HepG2 (cell line): ENCODE measurements around the gene NKAIN4. TPM values are rescaled to one million over a fixed set of nuclear protein-coding genes. Genes with fewer than 3 reads are reported as not detected.

Experiments used
- ATAC-seq: fragments of 200-7000 bp; cut with Tn5 transposase; 3 replicates; pipeline ENCODE4 v1.9.1; 2020; ENCODE audit warnings: mild to moderate bottlenecking, moderate library complexity
- BruUV-seq: library from RNA; stranded (reverse); fragments of 400-500 nt; replicated peaks from 2 replicates; lab custom pipeline; 2021; lab: Mats Ljungman, UMichigan
- CTCF ChIA-PET: fragments of 300-600 bp; formaldehyde crosslinking; extraction: SDS; loops from one replicate; lab custom pipeline; 2021; ENCODE audit warnings: low total read pairs, inconsistent platforms, low intra/inter-chr PET ratio; lab: Yijun Ruan, JAX
- POLR2A ChIA-PET: fragments of 350-600 bp; sonication (Branson Sonifier 250); formaldehyde crosslinking; loops from one replicate; lab custom pipeline; 2020; ENCODE audit warnings: antibody characterized with exemption, inconsistent platforms; lab: Yijun Ruan, JAX
- DNase-seq: peaks from one replicate; pipeline ENCODE4 v3.0.0-alpha.2; 2015; ENCODE audit warnings: low spot score
- FAIRE-seq: peaks from 3 replicates; lab custom pipeline; 2011; peaks lifted over from hg19 to GRCh38; lab: Jason Lieb, UNC
- H2AFZ ChIP-seq: one replicate; pipeline ENCODE4 v1.6.1; 2011; ENCODE audit warnings: low read length, inconsistent platforms
- H3K27ac ChIP-seq: fragments of 300-600 bp; 3 replicates; pipeline ENCODE4 v1.8.0; 2011; ENCODE audit warnings: mixed run types, mild to moderate bottlenecking, mixed read lengths, low read length, inconsistent platforms; ENCODE audit not compliant: insufficient read depth; ENCODE audit errors: extremely low read length
- H3K27me3 ChIP-seq, 2 experiments: fragments of 200-600 bp in 1 of 2; 2 replicates in 1 of 2; 3 replicates in 1 of 2; pipeline versions ENCODE4 v1.6.0 to v1.8.0; 2011; ENCODE audit warnings: low read length in 2 of 2, mild to moderate bottlenecking in 2 of 2, moderate library complexity in 2 of 2, inconsistent platforms in 1 of 2; ENCODE audit not compliant: insufficient read depth in 2 of 2, control insufficient read depth in 1 of 2
- H3K36me3 ChIP-seq, 2 experiments: fragments of 200-600 bp in 1 of 2; replicated peaks in 1 of 2; 2 replicates in 1 of 2; 3 replicates in 1 of 2; pipeline versions ENCODE4 v1.5.1 to v1.8.0; 2011; ENCODE audit warnings: low read length in 2 of 2, inconsistent platforms in 1 of 2; ENCODE audit not compliant: insufficient read depth in 2 of 2, control insufficient read depth in 1 of 2
- H3K4me1 ChIP-seq: 2 replicates; pipeline ENCODE4 v1.5.1; 2012; ENCODE audit warnings: low read length, inconsistent platforms; ENCODE audit not compliant: insufficient read depth
- H3K4me2 ChIP-seq: 2 replicates; pipeline ENCODE4 v1.6.0; 2011; ENCODE audit warnings: low read depth, low read length, inconsistent platforms
- H3K4me3 ChIP-seq, 3 experiments: fragments of 200-600 bp in 1 of 3; sonication (generic), shearing (Covaris generic) in 1 of 3; replicated peaks in 1 of 3; 2 replicates each; pipeline ENCODE4 v1.5.1; 2011 to 2016; ENCODE audit warnings: low read length in 3 of 3, inconsistent platforms in 2 of 3, low read depth in 2 of 3, mild to moderate bottlenecking in 2 of 3, control low read depth in 1 of 3, mixed read lengths in 1 of 3; ENCODE audit not compliant: insufficient read depth in 1 of 3
- H3K79me2 ChIP-seq: one replicate; pipeline ENCODE4 v1.6.1; 2011; ENCODE audit warnings: low read length, inconsistent platforms; ENCODE audit not compliant: insufficient read depth
- H3K9ac ChIP-seq: 2 replicates; pipeline ENCODE4 v1.6.0; 2011; ENCODE audit warnings: mild to moderate bottlenecking, low read depth, low read length, inconsistent platforms; ENCODE audit not compliant: insufficient read depth
- H3K9me3 ChIP-seq: 2 replicates; pipeline ENCODE4 v1.5.1; 2012; ENCODE audit warnings: mild to moderate bottlenecking, low read length
- H4K20me1 ChIP-seq: 2 replicates; pipeline ENCODE4 v1.6.0; 2011; ENCODE audit warnings: inconsistent platforms, mild to moderate bottlenecking, low read length, moderate library complexity; ENCODE audit not compliant: insufficient read depth
- ADNP ChIP-seq: sonication (generic); formaldehyde crosslinking; IDR thresholded peaks from 2 replicates; pipeline ENCODE4 v1.4.0; 2020; ENCODE audit warnings: missing genetic modification reagents
- ASH2L ChIP-seq: fragments of 300-600, 200-600 bp; sonication (generic); IDR thresholded peaks from 2 replicates; pipeline ENCODE4 v1.7.0; 2017; ENCODE audit warnings: low read depth, mild to moderate bottlenecking, moderate library complexity, mixed read lengths, low read length; ENCODE audit not compliant: insufficient read length
- ATF4 ChIP-seq, 2 experiments: fragments of 450-650 bp in 1 of 2; sonication (generic) in 1 of 2; formaldehyde crosslinking; IDR thresholded peaks; 2 replicates each; pipeline versions ENCODE4 v1.5.0 to v1.8.0; 2020 to 2022; ENCODE audit warnings: mild to moderate bottlenecking in 1 of 2, missing genetic modification reagents in 1 of 2
- BCL6 ChIP-seq: IDR thresholded peaks from 2 replicates; pipeline ENCODE4 v1.6.1; 2016; ENCODE audit warnings: missing genetic modification reagents, missing compliant biosample characterization
- CENPX ChIP-seq: sonication (generic); formaldehyde crosslinking; IDR thresholded peaks from 2 replicates; pipeline ENCODE4 v1.9.0; 2021; ENCODE audit warnings: mild to moderate bottlenecking, missing genetic modification reagents, moderate library complexity
- EED ChIP-seq: sonication (generic); formaldehyde crosslinking; IDR thresholded peaks from 2 replicates; pipeline ENCODE4 v1.5.0; 2020; ENCODE audit warnings: mild to moderate bottlenecking, missing genetic modification reagents
- NKX3-1 ChIP-seq: sonication (generic); formaldehyde crosslinking; IDR thresholded peaks from 2 replicates; pipeline ENCODE4 v1.5.0; 2020; ENCODE audit warnings: missing genetic modification reagents
- NR2F6 ChIP-seq, 2 experiments: IDR thresholded peaks; 2 replicates each; pipeline ENCODE4 v1.6.1; 2016; ENCODE audit warnings: antibody characterized with exemption in 1 of 2, mild to moderate bottlenecking in 1 of 2
- NRL ChIP-seq: sonication (generic); formaldehyde crosslinking; IDR thresholded peaks from 2 replicates; pipeline ENCODE4 v1.5.0; 2020; ENCODE audit warnings: missing genetic modification reagents, mild to moderate bottlenecking, moderate library complexity, borderline replicate concordance
- SOX13 ChIP-seq, 3 experiments: fragments of 450-650 bp in 1 of 3; sonication (generic) in 1 of 3; formaldehyde crosslinking in 1 of 3; IDR thresholded peaks in 2 of 3; conservative IDR thresholded peaks in 1 of 3; 2 replicates each; pipeline versions ENCODE4 v1.5.0 to v1.6.1; 2016 to 2020; ENCODE audit warnings: antibody characterized with exemption in 1 of 3, mild to moderate bottlenecking in 1 of 3, missing compliant biosample characterization in 1 of 3, missing genetic modification reagents in 1 of 3, moderate library complexity in 1 of 3
- ZBTB43 ChIP-seq: sonication (generic); formaldehyde crosslinking; conservative IDR thresholded peaks from 2 replicates; pipeline ENCODE4 v1.4.0; 2020; ENCODE audit warnings: missing genetic modification reagents
- ZBTB7A ChIP-seq: sonication (generic); formaldehyde crosslinking; IDR thresholded peaks from 2 replicates; pipeline ENCODE4 v1.8.0; 2022; ENCODE audit warnings: mild to moderate bottlenecking, missing genetic modification reagents
- ZFP36 ChIP-seq: fragments of 150-350 bp; IDR thresholded peaks from 2 replicates; pipeline ENCODE4 v1.6.1; 2018; ENCODE audit warnings: borderline replicate concordance, low read length, low read depth; ENCODE audit not compliant: partially characterized antibody
- WGBS: methylation state at CpG from one replicate; pipeline ENCODE4 v1.1.6; 2017; ENCODE audit warnings: low lambda C conversion rate; 5-methylcytosine and 5-hydroxymethylcytosine counted together
- in situ Hi-C: cut with HindIII; loops from 2 replicates; pipeline ENCODE4 v1.10.0; 2017; ENCODE audit warnings: low pct_unique_long_range_greater_than_20kb; ENCODE audit not compliant: extremely low pct_ligation_motif_present
- intact Hi-C: fragments of 100-400 bp; cut with micrococcal nuclease; formaldehyde crosslinking; loops from one replicate; pipeline ENCODE4 v1.10.0; 2022; ENCODE audit not compliant: unreplicated experiment
- polyA plus RNA-seq, 8 experiments: library from polyadenylated mRNA; depleted of rRNA in 3 of 8; stranded (reverse) in 7 of 8; unstranded in 1 of 8; fragments of >200 nt; fragmentation: Illumina TruSeq in 4 of 8; extraction: Trizol in 4 of 8; gene quantifications; 2 replicates each; pipeline versions ENCODE4 v1.2.1 to v1.2.3, GENCODE V29; 2011 to 2016; ENCODE audit warnings: low read depth in 4 of 8, missing spikeins in 1 of 8, mixed read lengths in 1 of 8; ENCODE audit not compliant: insufficient read depth in 1 of 8
- total RNA-seq, 5 experiments: library from RNA; depleted of rRNA; stranded (reverse); fragments of >200 nt; fragmentation: Illumina TruSeq; extraction: Trizol; gene quantifications; 2 replicates each; pipeline ENCODE4 v1.2.3, GENCODE V29; 2016; ENCODE audit warnings: low read depth in 1 of 5
- TF ChIP-seq, protein P1 (sequence below): sonication (generic); formaldehyde crosslinking; IDR thresholded peaks from 2 replicates; pipeline ENCODE4 v1.4.0; 2020; ENCODE audit warnings: mild to moderate bottlenecking, missing genetic modification reagents, borderline replicate concordance

NKAIN4 gene
- total and polyA plus RNA-seq, 2 of the 13 experiments (the other 11 are each of a cell fraction or from before 2014, with no cell fraction given) = not detected

GRCh38 chr20:63202021-63202420 is 52.2 kb downstream of the NKAIN4 start (continued):
- no peak for TF ChIP-seq ZFP36
- TF ChIP-seq NRL (CRISPR knock-in tag) = 0 out of 2 replicates have a peak, but pooled peaks have one; percentile 48
- TF ChIP-seq CENPX = no peak
- TF ChIP-seq, all 625 proteins: peak for 3

DNA sequence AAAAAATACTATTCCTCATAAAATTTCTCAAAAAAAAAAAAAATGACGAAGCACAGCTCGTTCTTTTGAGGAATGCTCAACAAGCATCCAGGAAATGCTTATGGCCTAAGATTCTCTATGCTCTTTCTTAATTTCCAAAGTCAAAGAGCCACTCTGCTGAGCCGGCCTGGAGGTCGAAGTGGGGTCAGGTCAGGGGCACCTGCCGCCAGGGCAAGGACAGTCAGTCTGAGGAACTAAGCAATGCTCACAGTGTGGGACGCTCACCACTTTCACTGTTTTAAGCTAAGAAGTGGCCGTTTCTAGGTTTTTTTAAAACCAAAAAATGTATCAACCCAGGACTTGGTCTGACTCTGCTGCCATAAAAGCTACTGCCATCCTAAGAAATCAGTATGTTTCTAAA is 55.7 kb downstream of the NKAIN4 start:
- Histone ChIP-seq H3K9me3 (no peaks in the 10 kb centered on the region), H3K27ac (no peak overlapping the region), H3K9ac (no peak overlapping the region), H3K4me1 (peaks cover 30% of the 10 kb centered on the region), H2AFZ (no peak overlapping the region), H3K4me2 (no peak overlapping the region), H3K27me3 (no peaks in the 10 kb centered on the region), H3K79me2 (peaks cover 52% of the 10 kb centered on the region), H3K36me3 (peaks cover 49 to 74% of the 10 kb centered on the region in 2 experiments), H4K20me1 (peaks cover 75% of the 10 kb centered on the region), H3K4me3 (no peak overlapping the region)
- intact Hi-C loops = no loop called here
- DNase-seq = no peak
- ChIA-PET POLR2A (interaction anchor here (1.1 kb wide), 1 partner anchor 16 kb away, joined by 3 read pairs; no protein-coding TSS in a partner anchor), CTCF (no interaction called here)
- no peak for FAIRE-seq
- in situ Hi-C loops = no loop called here
- 76% methylated on average over 7 of the region's 7 CpGs for WGBS
- no TSS peak for BruUV-seq
- ATAC-seq = no peak
- TF ChIP-seq, protein P1, sequence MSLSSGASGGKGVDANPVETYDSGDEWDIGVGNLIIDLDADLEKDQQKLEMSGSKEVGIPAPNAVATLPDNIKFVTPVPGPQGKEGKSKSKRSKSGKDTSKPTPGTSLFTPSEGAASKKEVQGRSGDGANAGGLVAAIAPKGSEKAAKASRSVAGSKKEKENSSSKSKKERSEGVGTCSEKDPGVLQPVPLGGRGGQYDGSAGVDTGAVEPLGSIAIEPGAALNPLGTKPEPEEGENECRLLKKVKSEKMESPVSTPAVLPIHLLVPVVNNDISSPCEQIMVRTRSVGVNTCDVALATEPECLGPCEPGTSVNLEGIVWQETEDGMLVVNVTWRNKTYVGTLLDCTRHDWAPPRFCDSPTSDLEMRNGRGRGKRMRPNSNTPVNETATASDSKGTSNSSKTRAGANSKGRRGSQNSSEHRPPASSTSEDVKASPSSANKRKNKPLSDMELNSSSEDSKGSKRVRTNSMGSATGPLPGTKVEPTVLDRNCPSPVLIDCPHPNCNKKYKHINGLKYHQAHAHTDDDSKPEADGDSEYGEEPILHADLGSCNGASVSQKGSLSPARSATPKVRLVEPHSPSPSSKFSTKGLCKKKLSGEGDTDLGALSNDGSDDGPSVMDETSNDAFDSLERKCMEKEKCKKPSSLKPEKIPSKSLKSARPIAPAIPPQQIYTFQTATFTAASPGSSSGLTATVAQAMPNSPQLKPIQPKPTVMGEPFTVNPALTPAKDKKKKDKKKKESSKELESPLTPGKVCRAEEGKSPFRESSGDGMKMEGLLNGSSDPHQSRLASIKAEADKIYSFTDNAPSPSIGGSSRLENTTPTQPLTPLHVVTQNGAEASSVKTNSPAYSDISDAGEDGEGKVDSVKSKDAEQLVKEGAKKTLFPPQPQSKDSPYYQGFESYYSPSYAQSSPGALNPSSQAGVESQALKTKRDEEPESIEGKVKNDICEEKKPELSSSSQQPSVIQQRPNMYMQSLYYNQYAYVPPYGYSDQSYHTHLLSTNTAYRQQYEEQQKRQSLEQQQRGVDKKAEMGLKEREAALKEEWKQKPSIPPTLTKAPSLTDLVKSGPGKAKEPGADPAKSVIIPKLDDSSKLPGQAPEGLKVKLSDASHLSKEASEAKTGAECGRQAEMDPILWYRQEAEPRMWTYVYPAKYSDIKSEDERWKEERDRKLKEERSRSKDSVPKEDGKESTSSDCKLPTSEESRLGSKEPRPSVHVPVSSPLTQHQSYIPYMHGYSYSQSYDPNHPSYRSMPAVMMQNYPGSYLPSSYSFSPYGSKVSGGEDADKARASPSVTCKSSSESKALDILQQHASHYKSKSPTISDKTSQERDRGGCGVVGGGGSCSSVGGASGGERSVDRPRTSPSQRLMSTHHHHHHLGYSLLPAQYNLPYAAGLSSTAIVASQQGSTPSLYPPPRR (CRISPR knock-in tag) = no peak
- 0 out of 2 replicates have a peak, but pooled peaks have one; percentile 37 for TF ChIP-seq BCL6
- peak; percentile 38; the same call in 1 of the 2 replicates for TF ChIP-seq NR2F6 (IDR thresholded peaks at IDR 0.05)
- TF ChIP-seq NR2F6 (CRISPR knock-in tag; IDR thresholded peaks at IDR 0.05) = no peak
- TF ChIP-seq ASH2L = no peak
- no peak for TF ChIP-seq ZBTB43 (CRISPR knock-in tag)
- TF ChIP-seq ZBTB7A = no peak
- no peak for TF ChIP-seq ADNP (CRISPR knock-in tag)
- TF ChIP-seq ATF4 (CRISPR knock-in tag; IDR thresholded peaks at IDR 0.05) = no peak
- TF ChIP-seq SOX13 (IDR thresholded peaks at IDR 0.05) = no peak
- TF ChIP-seq SOX13 (CRISPR knock-in tag; conservative IDR thresholded peaks at IDR 0.05 in 1 of 2, IDR thresholded peaks at IDR 0.05 in 1 of 2) = no peak
- TF ChIP-seq NKX3-1 (CRISPR knock-in tag) = no peak
- TF ChIP-seq EED (CRISPR knock-in tag) = no peak
